HUES6 (cell line): ENCODE results near the gene RAB6A.
"Not testable (repeated sequence)": the region's sequence is repeated elsewhere in the genome, so short reads cannot be mapped to it uniquely, and the experiment has no call there.

ENCODE experiments used
- H3K27ac ChIP-seq: 2 replicates; pipeline ENCODE4 v1.7.0; 2013; ENCODE audit warnings: low read depth, mild to moderate bottlenecking, low read length, inconsistent platforms
- H3K27me3 ChIP-seq: 2 replicates; pipeline ENCODE4 v1.6.1; 2013; ENCODE audit warnings: low read length; ENCODE audit not compliant: control insufficient read depth, insufficient read depth
- H3K36me3 ChIP-seq: 2 replicates; pipeline ENCODE4 v1.6.1; 2013; ENCODE audit warnings: low read length; ENCODE audit not compliant: control insufficient read depth, insufficient read depth
- H3K4me1 ChIP-seq: 2 replicates; pipeline ENCODE4 v1.6.1; 2013; ENCODE audit warnings: low read length; ENCODE audit not compliant: control insufficient read depth, insufficient read depth
- H3K4me3 ChIP-seq: 2 replicates; pipeline ENCODE4 v1.5.1; 2013; ENCODE audit warnings: low read depth, low read length
- H3K9ac ChIP-seq: one replicate; pipeline ENCODE4 v1.6.1; 2013; ENCODE audit warnings: mild to moderate bottlenecking, low read length
- H3K9me3 ChIP-seq: 2 replicates; pipeline ENCODE4 v1.6.1; 2013; ENCODE audit warnings: low read depth, low read length; ENCODE audit not compliant: control insufficient read depth, insufficient read depth

RAB6A gene

DNA sequence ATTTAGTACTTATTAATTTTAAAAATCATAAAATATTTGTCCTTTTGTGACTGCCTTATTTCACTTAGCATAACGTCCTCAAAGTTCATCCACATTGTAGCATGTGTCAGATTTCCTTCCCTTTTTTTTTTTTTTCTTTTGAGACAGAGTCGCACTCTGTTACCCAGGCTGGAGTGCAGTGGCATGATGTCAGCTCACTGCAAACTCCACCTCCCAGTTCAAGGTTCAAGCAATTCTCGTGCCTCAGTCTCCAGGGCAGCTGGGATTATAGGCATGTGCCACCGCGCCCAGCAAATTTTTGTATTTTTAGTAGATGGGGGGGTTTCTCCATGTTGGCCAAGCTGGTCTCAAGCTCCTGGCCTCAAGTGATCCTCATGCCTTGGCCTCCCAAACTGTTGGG lies 10.6 kb downstream of the RAB6A start:
- no peak overlapping the region for H3K9ac ChIP-seq
- H3K36me3 ChIP-seq: no peaks in the 10 kb centered on the region

DNA sequence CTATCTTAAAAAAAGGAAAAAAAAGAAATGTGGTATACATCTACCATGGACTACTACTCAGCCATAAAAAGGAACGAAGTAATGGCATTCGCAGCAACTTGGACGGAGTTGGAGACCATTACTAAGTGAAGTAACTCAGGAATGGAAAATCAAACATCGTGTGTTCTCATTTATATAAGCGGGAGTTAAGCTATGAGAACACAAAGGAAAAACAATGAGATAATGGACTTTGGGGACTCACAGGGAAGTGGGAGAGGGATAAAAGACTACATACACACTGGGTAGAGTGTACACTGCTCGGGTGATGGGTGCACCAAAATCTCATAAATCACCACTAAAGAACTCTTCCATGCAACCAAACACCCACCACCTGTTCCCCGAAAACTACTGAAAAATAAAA lies 11.8 kb downstream of the RAB6A start:
- H3K9ac ChIP-seq: no peak overlapping the region
- no peak overlapping the region for H3K4me3 ChIP-seq
- H3K9me3 ChIP-seq: no peaks in the 10 kb centered on the region
- H3K27ac ChIP-seq: no peak overlapping the region
- H3K4me1 ChIP-seq: no peaks in the 10 kb centered on the region
- no peaks in the 10 kb centered on the region for H3K27me3 ChIP-seq
- H3K36me3 ChIP-seq: no peaks in the 10 kb centered on the region

More for the DNA sequence above, 10.6 kb downstream of the RAB6A start:
- Histone ChIP-seq H3K27me3 (no peaks in the 10 kb centered on the region), H3K9me3 (no peaks in the 10 kb centered on the region), H3K4me3 (no peak overlapping the region), H3K4me1 (no peaks in the 10 kb centered on the region), H3K27ac (no peak overlapping the region)

DNA sequence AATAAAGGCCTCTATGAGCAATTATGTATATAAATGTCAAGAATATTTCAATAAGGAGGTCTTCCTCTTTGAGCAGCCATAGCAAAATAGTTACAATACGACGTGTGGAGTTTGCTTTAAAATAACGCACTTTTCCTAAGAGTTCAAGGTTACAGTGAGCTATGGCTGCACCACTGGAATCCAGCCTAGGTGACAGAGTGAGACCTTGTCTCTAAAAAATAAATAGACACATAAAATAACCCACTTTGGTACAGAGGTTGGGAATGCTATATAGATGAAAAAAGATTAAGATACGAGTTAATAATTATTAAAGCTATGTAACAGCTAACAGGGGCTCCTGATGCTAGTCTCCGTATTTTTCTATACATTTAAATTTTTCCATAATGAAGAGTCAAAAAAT lies 12.6 kb downstream of the RAB6A start:
- no peak overlapping the region for H3K4me3 ChIP-seq
- no peaks in the 10 kb centered on the region for H3K9me3 ChIP-seq
- H3K4me1 ChIP-seq: no peaks in the 10 kb centered on the region
- H3K36me3 ChIP-seq: no peaks in the 10 kb centered on the region
- no peak overlapping the region for H3K27ac ChIP-seq
- H3K27me3 ChIP-seq: no peaks in the 10 kb centered on the region
- no peak overlapping the region for H3K9ac ChIP-seq

DNA sequence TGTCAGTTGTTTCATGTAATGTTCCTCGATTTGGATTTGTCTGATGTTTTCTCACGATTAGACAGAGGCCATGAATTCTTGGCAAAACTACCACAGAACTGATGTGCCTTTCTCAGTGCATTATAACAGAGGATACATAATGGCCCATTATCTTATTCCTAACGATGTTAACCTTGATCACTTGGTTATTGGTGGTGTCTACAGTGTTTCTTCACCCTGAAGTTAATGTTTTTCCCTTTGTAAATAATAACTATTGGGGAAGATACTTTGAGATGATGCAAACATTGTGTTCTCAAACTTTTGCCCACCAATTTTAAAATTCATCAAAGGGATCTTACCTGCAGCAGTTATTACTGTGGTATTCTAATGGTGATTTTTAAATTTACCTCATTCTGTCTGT lies 13.1 kb downstream of the RAB6A start:
- no peak overlapping the region for H3K4me3 ChIP-seq
- H3K4me1 ChIP-seq: no peaks in the 10 kb centered on the region
- no peaks in the 10 kb centered on the region for H3K36me3 ChIP-seq
- no peak overlapping the region for H3K9ac ChIP-seq
- no peak overlapping the region for H3K27ac ChIP-seq
- H3K9me3 ChIP-seq: no peaks in the 10 kb centered on the region
- H3K27me3 ChIP-seq: no peaks in the 10 kb centered on the region

DNA sequence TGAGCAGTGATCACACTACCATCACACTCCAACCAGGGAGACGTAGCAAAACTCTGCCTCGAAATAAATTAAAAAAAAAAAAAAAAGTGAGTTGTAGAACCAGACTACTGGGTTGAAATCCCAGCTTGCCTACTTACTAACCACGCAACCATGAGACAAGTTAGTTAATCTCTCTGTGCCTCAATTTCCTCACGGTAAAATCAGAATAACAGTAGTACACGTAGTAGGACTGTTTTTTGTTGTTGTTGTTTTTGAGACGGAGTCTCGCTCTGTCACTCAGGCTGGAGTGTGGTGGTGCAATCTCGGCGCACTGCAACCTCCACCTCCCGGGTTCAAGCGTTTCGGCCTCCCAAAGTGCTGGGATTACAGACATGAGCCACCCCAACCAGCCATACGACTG lies 14.2 kb downstream of the RAB6A start:
- H3K36me3 ChIP-seq: no peaks in the 10 kb centered on the region
- no peaks in the 10 kb centered on the region for H3K9me3 ChIP-seq
- no peaks in the 10 kb centered on the region for H3K27me3 ChIP-seq
- H3K4me3 ChIP-seq: no peak overlapping the region
- H3K4me1 ChIP-seq: no peaks in the 10 kb centered on the region
- no peak overlapping the region for H3K9ac ChIP-seq
- H3K27ac ChIP-seq: no peak overlapping the region

DNA sequence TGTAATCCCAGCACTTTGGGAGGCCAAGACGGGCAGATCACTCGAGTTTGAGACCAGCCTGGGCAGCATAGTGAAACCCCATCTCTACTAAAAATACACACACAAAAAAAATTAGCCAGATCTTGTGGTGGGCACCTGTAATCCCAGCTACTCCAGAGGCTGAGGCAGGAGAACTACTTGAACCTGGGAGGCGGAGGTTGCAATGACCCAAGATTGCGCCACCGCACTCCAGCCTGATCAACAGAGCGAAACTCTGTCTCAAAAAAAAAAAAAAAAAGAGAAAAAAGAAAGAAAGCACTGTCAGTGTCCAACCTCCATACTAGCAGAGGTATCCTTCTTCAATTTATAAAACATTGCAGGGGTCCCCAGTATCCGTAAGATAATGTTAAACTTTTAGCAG lies 17.8 kb downstream of the RAB6A start:
- no peaks in the 10 kb centered on the region for H3K4me1 ChIP-seq
- no peaks in the 10 kb centered on the region for H3K27me3 ChIP-seq
- H3K27ac ChIP-seq: no peak overlapping the region
- no peaks in the 10 kb centered on the region for H3K9me3 ChIP-seq
- no peak overlapping the region for H3K9ac ChIP-seq
- H3K4me3 ChIP-seq: no peak overlapping the region
- no peaks in the 10 kb centered on the region for H3K36me3 ChIP-seq

DNA sequence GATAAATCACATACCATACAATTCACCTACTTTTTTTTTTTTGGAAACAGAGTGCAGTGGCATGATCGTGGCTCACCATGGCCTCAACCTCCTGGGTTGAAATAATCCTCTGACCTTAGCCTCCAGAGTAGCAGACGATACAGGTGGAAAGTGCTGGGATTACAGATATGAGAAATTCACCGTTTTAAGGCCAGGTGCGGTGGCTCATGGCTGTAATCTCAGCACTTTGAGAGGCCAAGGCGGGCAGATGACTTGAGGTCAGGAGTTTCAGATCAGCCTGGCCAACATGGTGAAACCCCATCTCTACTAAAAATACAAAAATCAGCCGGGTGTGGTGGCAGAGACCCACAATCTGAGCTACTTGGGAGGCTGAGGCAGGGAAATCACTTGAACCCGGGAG lies 24.9 kb downstream of the RAB6A start:
- not testable (repeated sequence) for H3K27me3 ChIP-seq, H3K4me1 ChIP-seq, H3K9ac ChIP-seq, H3K36me3 ChIP-seq, H3K27ac ChIP-seq, H3K4me3 ChIP-seq
- H3K9me3 ChIP-seq: peaks cover 12% of the 10 kb centered on the region

DNA sequence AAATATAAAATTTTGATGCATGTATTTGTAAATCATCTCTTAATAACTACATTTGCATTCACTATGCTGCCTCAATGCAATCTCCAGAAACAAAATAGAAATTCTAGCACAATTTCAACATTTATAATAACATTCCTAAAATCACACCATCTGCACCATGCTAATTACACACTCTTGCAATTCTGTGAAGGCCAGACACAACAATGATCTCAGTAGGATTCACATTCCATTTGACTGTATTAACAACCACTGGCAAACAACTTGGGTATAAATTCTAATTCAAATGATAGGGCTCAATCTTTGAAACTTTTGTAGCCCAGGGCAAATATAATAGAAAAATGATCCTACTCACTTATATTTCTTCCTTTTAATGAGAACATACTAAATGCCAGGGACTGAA lies 25.9 kb downstream of the RAB6A start:
- H3K27me3 ChIP-seq: no peaks in the 10 kb centered on the region
- H3K9ac ChIP-seq: no peak overlapping the region
- H3K9me3 ChIP-seq: peaks cover 12% of the 10 kb centered on the region
- no peak overlapping the region for H3K27ac ChIP-seq
- H3K36me3 ChIP-seq: no peaks in the 10 kb centered on the region
- H3K4me3 ChIP-seq: no peak overlapping the region
- H3K4me1 ChIP-seq: no peaks in the 10 kb centered on the region

DNA sequence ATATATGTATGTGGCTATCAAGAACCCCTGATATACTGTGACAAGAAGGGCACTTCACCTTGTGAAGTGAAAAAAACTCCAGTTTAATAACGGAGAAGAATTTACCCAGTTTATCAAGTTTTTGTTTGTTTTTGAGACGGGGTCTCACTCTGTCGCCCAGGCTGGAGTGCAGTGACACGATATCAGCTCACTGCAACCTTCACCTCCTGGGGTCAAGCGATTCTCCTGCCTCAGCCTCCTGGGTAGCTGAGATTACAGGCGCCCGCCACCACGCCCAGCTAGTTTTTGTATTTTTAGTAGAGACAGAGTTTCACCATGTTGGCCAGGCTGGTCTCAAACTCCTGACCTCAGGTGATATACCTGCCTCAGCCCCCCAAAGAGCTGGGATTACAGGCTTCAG lies 26.9 kb downstream of the RAB6A start:
- H3K27ac ChIP-seq, H3K36me3 ChIP-seq, H3K27me3 ChIP-seq, H3K4me1 ChIP-seq, H3K9ac ChIP-seq, H3K4me3 ChIP-seq: not testable (repeated sequence)
- peaks cover 12% of the 10 kb centered on the region for H3K9me3 ChIP-seq

DNA sequence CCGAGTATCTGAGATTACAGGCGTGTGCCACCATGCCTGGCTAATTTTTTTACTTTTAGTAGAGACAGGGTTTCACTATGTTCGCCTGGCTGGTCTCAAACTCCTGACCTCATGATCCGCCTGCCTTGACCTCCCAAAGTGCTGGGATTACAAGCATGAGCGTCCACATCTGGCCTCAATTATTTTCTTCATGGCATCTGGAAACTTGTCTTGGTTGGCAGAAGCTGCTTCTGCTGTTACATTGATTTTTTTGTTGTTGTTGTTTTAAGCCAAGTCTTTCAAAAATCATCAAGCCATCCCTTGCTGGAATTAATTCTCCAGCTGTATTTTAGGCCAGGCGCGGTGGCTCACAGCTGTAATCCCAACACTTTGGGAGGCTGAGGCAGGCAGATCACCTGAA lies 27.9 kb downstream of the RAB6A start:
- not testable (repeated sequence) for H3K36me3 ChIP-seq, H3K4me1 ChIP-seq, H3K4me3 ChIP-seq, H3K27ac ChIP-seq, H3K9ac ChIP-seq, H3K27me3 ChIP-seq
- peaks cover 12% of the 10 kb centered on the region for H3K9me3 ChIP-seq

DNA sequence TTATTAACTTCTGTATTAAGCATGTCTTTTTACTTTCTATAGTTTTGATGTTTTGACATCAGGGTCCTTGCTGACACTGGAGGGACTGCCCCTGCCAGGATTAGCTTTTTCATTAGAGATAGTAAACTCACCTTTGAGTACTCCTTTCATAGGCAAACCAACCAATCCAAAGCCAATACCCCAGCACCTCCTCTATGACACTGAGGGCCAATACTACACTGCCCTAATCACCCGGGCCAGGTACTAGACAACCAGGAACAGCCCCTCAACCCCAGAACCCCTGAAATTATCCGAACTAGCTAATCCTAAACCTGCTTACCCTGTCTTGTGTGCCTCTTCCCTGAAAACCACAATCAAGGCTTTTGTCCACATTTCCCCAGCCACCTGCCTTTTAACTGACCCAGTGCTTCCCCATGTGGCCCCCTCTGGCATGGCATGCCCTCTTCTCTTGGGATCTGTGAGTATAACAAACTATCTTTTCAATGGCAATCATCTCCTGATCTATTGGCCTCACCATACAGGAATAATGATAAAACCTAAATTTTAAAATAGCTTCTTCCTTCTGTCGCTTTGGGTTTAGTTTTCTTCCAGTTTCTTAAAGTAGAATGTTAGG lies 31.2 kb downstream of the RAB6A start:
- Histone ChIP-seq H3K27me3 (no peaks in the 10 kb centered on the region), H3K4me3 (no peak overlapping the region), H3K27ac (no peak overlapping the region), H3K4me1 (no peaks in the 10 kb centered on the region), H3K36me3 (no peaks in the 10 kb centered on the region; the same call in none of the 2 replicates), H3K9ac (no peak overlapping the region), H3K9me3 (peaks cover 5% of the 10 kb centered on the region)

DNA sequence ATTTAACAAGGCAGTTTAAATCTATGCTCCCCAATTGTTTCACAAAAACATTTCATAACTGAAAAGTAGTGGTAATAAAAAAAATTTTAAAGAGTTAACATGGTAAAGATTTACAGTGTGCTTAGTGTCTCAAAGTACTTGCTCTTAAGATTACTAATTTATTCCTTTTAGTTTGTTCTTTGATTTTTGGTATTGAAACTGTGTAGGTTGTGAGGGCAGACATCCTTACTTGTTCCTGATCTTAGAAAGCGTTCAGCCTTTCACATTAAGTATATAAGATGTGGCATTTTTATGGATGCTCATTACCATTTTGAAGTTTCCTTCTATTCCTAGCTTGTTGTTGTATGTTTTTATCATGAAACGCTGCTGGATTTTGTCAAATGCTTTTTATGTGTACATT lies 32.9 kb downstream of the RAB6A start:
- Histone ChIP-seq H3K9ac (no peak overlapping the region), H3K9me3 (no peaks in the 10 kb centered on the region), H3K27ac (no peak overlapping the region), H3K4me1 (no peaks in the 10 kb centered on the region), H3K4me3 (no peak overlapping the region), H3K27me3 (no peaks in the 10 kb centered on the region), H3K36me3 (no peaks in the 10 kb centered on the region; the same call in none of the 2 replicates)
